Lower leg skin (tissue), 3 donors: ENCODE results near the gene MPRIP.

Source experiments
- CTCF ChIP-seq, 3 donors: fragments of 450-650 bp; IDR thresholded peaks; one replicate each; pipeline ENCODE4 v1.5.1; 2016; ENCODE audit warnings: antibody characterized with exemption in 3 of 3, mild to moderate bottlenecking in 3 of 3, moderate library complexity in 2 of 3
- POLR2A ChIP-seq, 2 donors: fragments of 450-650 bp; IDR thresholded peaks; one replicate each; pipeline ENCODE4 v1.6.1; 2016 to 2017; ENCODE audit warnings: antibody characterized with exemption in 2 of 2, mild to moderate bottlenecking in 1 of 2, moderate library complexity in 1 of 2

- TF ChIP-seq CTCF (IDR thresholded peaks at IDR 0.05): no peak
- no peak for TF ChIP-seq POLR2A (IDR thresholded peaks at IDR 0.05)
These were observed 149.1 kb downstream of the MPRIP start for GRCh38 chr17:17191346-17191792.
